GM19328 (cell line): ENCODE data around the gene DCUN1D4.

Experiments used
- ATAC-seq: cut with Tn5 transposase; IDR thresholded peaks from one replicate; pipeline ENCODE4 v1.9.1; 2021; ENCODE audit warnings: mild to moderate bottlenecking, moderate library complexity; ENCODE audit not compliant: unreplicated experiment

Gene DCUN1D4

GRCh38 chr4:51960486-51960885, 117.5 kb downstream of the DCUN1D4 start:
- ATAC-seq: no peak

DNA sequence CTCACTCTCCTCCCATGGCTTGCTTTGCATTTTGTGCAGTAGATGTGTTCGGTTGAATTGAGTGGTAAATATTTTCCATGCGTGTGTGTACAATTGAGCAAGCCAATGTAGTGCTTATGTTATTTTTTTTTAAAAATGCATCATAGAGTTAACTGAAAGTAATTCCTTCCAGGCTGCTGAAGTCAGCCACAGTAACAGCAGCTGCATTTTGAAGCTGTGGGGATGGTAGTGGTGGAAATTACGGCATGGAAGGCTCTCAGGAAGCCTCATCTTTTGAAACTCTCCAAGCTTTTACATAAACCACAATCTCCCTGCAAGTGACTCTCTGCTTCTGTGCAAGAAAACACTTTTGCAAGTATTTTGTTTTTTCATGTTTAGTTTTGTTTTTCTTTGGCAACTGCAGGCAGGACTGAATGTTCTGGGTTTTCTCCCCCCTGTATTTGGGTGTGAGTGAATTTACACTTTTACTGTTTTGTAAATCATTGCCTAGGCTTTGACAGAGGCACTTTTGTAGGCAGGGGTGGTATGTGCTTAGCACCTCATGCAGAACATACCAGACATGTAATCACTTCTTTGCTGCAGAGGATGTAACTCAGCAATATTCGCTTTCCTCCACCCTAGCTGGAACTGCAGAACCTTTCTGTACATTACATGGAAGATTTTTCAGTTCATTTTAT, 121.0 kb downstream of the DCUN1D4 start:
- no peak for ATAC-seq

- ATAC-seq: no peak
Measured at GRCh38 chr4:51965862-51966261, 122.9 kb downstream of the DCUN1D4 start.
